VCaP (cell line): ENCODE data around the gene PLIN5.

Experiments used
- H3K27ac ChIP-seq: fragments of 450-650 bp; 2 replicates; pipeline ENCODE4 v1.5.1; 2017
- CTCF ChIP-seq: fragments of 450-650 bp; conservative IDR thresholded peaks from 2 replicates; pipeline ENCODE4 v1.5.1; 2017; ENCODE audit warnings: mild to moderate bottlenecking, moderate library complexity

PLIN5 gene

DNA sequence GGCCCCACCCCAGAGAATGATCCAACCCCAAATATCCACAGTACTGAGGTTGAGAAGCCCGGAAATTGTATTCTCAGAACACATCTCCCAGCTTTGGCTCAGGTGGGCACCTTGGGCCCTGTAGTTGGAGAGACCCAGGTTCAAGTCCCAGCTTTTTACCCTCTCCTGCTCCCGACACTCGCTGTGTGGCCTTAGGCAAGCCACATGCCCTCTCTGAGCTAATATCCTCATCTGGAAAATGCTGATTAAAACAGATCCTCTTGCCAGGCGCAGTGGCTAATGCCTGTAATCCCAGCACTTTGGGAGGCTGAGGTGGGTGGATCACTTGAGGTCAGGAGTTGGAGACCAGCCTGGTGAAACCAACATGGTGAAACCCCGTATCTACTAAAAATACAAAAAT, 19.3 kb downstream of the PLIN5 start:
- H3K27ac ChIP-seq = no peak overlapping the region
- TF ChIP-seq CTCF = no peak

DNA sequence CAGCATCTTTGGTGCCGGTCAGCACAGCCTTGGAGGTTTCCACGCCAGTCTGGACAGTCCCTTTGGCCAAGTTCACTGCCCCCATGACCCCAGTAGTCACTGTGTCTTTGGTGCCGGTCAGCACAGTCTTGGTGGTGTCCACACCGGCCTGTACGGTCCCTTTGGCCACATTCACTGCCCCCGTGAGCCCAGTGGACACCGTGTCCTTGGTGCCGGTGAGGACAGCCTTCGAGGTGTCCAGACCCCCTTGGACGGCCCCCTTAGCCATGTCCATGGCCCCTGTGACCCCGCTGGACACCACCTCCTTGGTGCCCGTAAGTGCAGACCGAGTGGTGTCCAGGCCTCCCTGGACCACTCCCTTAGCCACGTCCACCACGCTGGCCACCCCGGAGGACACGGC, 21.8 kb downstream of the PLIN5 start:
- TF ChIP-seq CTCF = no peak

GRCh38 chr19:4512070-4512469, 23.0 kb downstream of the PLIN5 start:
- no peak overlapping the region for H3K27ac ChIP-seq
- no peak for TF ChIP-seq CTCF

More for the DNA sequence above, 21.8 kb downstream of the PLIN5 start:
- H3K27ac ChIP-seq = no peak overlapping the region

DNA sequence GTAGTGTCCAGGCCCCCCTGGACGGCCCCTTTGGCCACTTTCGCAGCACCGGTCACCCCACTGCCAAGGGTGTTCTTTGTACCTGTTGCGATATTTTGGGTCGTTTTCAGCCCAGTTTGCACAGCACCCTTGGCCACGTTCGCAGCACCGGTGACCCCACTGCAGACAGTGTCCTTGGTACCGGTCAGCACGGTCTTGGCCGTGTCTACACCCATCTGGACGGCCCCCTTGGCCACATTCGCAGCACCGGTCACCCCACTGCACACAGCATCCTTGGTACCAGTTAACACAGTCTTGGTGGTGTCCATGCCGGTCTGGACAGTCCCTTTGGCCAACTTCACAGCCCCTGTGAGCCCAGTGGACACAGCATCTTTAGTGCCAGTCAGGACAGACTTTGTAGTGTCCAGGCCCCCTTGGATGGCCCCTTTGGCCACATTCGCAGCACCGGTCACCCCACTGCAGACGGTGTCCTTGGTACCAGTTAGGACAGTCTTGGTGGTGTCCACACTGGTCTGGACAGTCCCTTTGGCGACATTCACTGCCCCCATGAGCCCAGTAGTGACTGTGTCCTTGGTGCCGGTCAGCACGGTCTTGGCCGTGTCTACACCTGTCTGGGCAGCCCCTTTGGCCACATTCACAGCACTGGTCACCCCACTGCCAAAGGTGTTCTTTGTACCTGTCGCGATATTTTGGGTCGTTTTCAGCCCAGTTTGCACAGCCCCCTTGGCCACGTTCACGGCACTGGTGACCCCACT, 23.5 kb downstream of the PLIN5 start:
- TF ChIP-seq CTCF = no peak
- no peak overlapping the region for H3K27ac ChIP-seq

DNA sequence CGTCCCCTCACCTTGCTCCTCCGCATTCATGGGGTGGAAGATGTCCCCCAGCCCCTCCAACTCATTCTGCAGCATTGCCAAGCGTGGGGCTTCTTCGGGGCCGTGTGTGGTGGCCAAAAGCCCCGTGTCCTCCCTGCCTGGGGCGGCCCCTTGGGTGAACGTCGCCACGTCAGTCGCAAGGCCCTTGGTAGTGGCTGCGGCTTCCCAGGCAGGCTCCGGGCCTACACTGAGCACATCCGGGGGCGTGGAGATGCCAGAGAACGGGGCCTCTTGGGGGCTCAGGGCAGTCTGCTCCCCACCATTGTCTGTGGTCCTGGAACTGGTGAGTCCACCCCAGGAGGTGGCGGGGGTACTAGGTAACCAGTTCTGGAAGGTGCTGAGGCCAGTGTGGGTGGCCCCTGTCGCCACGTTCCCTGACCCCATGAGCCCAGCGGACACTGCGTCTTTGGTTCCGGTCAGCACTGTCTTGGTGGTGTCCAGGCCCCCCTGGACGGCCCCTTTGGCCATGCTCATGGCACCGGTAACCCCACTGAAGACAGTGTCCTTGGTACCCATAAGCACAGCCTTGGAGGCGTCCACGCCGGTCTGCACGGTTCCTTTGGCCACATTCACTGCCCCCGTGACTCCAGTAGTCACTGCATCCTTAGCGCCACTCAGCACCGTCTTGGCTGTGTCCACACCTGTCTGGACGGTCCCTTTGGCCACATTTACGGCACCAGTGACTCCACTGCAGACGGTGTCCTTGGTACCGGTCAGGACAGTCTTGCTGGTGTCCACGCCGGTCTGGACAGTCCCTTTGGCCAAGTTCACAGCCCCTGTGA, 24.4 kb downstream of the PLIN5 start:
- TF ChIP-seq CTCF = no peak
- H3K27ac ChIP-seq = no peak overlapping the region

DNA sequence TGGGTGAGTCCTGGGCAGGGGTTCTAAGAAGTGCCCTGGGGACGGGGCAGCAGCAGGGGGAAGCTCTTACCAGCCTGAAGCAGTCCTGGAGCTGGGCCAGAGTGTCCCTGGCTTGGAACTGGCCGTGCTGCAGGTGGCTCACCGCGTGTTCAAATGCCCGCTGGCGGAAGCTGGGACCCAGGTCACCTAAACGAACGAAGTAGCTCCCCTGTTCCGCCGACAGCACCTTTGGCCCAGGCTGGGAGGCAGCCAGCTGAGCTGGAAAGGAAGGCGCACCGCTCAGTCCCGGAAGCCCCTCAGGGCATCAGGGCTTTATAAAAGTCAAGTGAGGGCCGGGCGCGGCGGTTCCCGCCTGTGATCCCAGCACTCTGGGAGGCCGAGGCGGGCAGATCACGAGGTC, 26.3 kb downstream of the PLIN5 start:
- TF ChIP-seq CTCF = no peak
- H3K27ac ChIP-seq = no peak overlapping the region

GRCh38 chr19:4507804-4508203, 27.2 kb downstream of the PLIN5 start:
- TF ChIP-seq CTCF = no peak
- H3K27ac ChIP-seq = no peak overlapping the region
